ENCODE measurements around the gene SELENOH.

Gene SELENOH

GRCh38 chr11:57781529-57781943, 40.2 kb downstream of the SELENOH start:
- no peak for DNase-seq (ENCODE audit: low read depth)

DNA sequence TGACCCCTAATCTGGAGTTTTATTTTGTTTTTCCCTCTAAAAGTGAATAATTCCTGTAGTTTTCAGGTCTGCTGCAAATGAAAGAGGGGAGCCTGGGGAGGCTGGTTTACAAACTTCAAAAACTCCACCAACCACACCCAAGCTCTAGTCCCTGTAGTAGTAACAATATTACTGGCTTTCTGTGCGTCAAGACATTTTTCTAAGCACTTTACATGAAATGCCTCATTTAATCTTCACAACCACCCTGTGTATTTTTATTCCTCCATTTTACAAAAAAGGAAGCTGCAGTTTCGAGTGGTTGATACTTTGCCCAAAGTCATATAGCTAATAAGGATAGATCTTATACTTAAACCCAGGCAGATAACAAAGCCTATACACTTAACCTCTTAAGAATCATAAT, 43.8 kb downstream of the SELENOH start:
- DNase-seq (ENCODE audit: low read depth), result no peak

DNA sequence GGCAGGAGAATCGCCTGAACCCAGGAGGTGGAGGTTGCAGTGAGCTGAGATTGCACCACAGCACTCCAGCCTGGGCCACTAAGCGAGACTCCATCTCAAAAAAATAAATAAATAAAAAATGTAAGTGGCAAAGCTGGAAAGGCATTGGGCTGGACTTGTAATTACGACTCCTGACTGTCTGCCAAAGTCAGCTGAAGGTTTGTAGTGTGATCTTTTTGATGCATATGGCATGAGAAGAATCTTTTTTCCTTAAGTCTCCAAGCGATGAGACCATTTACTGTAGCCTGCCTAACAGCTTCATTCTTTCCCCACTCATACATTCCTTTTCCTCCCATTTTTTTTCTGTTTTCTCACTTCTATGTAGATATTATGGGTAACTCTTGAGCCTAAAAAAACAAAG, 45.1 kb downstream of the SELENOH start:
- DNase-seq (ENCODE audit: low read depth), result no peak

GRCh38 chr11:57787006-57787604, 45.8 kb downstream of the SELENOH start:
- no peak for DNase-seq (ENCODE audit: low read depth)

- no peak for DNase-seq (ENCODE audit: low read depth)
Observed at GRCh38 chr11:57787920-57788702, 46.8 kb downstream of the SELENOH start.

GRCh38 chr11:57788703-57789088, 47.4 kb downstream of the SELENOH start:
- DNase-seq (ENCODE audit: low read depth), result no peak

DNA sequence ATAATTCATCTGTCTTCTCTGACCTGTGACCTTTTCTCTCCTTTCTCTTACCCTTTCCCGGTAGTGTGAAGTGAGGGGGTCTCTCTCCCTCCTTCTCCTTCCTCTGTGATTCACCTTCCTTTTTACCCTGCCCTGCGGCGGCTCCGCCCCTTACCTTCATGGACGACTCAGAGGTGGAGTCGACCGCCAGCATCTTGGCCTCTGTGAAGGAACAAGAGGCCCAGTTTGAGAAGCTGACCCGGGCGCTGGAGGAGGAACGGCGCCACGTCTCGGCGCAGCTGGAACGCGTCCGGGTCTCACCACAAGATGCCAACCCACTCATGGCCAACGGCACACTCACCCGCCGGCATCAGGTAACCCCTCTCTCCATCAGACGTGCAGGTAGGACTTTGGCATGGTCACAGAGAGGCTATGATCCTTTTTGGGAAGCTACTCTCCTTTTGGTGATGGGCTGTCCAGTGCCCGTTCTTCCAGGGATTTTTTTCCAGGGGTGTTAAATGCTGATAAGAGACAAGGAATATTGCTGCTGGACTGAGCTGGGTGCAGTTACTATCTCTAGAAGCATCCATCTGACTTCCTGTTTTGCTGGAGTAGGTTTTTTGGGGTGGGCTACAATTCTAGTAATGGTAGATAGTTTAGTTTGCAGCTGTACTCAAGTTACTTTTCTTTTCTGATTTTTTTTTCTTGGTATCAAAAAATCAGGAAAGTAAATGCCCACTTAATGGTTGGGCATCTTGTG, 50.2 kb downstream of the SELENOH start:
- no peak for DNase-seq (ENCODE audit: low read depth)

GRCh38 chr11:57792060-57792541, 50.8 kb downstream of the SELENOH start:
- DNase-seq (ENCODE audit: low read depth), result peak; percentile 59

GRCh38 chr11:57792870-57793269, 51.6 kb downstream of the SELENOH start:
- no peak for DNase-seq (ENCODE audit: low read depth)

All from CMK (cell line).